ENCODE data around the gene OGFOD2. TPM values are rescaled to one million over a fixed set of nuclear protein-coding genes. Genes with fewer than 3 reads are reported as not detected.

Gene OGFOD2
- total and polyA plus RNA-seq, 2 of the 13 experiments (the other 11 are each of a cell fraction or from before 2014, with no cell fraction given): 13.2 to 14.6 TPM

- TF ChIP-seq, protein P1, sequence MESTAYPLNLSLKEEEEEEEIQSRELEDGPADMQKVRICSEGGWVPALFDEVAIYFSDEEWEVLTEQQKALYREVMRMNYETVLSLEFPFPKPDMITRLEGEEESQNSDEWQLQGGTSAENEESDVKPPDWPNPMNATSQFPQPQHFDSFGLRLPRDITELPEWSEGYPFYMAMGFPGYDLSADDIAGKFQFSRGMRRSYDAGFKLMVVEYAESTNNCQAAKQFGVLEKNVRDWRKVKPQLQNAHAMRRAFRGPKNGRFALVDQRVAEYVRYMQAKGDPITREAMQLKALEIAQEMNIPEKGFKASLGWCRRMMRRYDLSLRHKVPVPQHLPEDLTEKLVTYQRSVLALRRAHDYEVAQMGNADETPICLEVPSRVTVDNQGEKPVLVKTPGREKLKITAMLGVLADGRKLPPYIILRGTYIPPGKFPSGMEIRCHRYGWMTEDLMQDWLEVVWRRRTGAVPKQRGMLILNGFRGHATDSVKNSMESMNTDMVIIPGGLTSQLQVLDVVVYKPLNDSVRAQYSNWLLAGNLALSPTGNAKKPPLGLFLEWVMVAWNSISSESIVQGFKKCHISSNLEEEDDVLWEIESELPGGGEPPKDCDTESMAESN (CRISPR knock-in tag; conservative IDR thresholded peaks at IDR 0.05): no peak; the same call in 1 of the 2 replicates
- peak; percentile 24; the same call in 1 of the 2 replicates for TF ChIP-seq RCOR2 (CRISPR knock-in tag; IDR thresholded peaks at IDR 0.05)
- TF ChIP-seq ERF (CRISPR knock-in tag; IDR thresholded peaks at IDR 0.05): peak; percentile 88; the same call in 1 of the 2 replicates
- TF ChIP-seq TFDP2 (CRISPR knock-in tag; IDR thresholded peaks at IDR 0.05): peak; percentile 68
- TF ChIP-seq TEAD2 (CRISPR knock-in tag; IDR thresholded peaks at IDR 0.05): no peak
- TF ChIP-seq ZNF770 (CRISPR knock-in tag; IDR thresholded peaks at IDR 0.05): no peak
- no peak for TF ChIP-seq ZBTB26 (CRISPR knock-in tag; IDR thresholded peaks at IDR 0.05; ENCODE audit: borderline replicate concordance)
- peak; percentile 22; the same call in 1 of the 2 replicates for TF ChIP-seq FOXK1 (CRISPR knock-in tag; IDR thresholded peaks at IDR 0.05; ENCODE audit: borderline replicate concordance, low read depth)
- TF ChIP-seq GMEB2 (CRISPR knock-in tag; IDR thresholded peaks at IDR 0.05; ENCODE audit: low read depth): no peak
- TF ChIP-seq ZNF354B (CRISPR knock-in tag; IDR thresholded peaks at IDR 0.05): peak; percentile 71; the same call in 1 of the 2 replicates
- TF ChIP-seq IKZF4 (CRISPR knock-in tag; IDR thresholded peaks at IDR 0.05; ENCODE audit: borderline replicate concordance, low read depth, not compliant biosample characterization): peak; percentile 31
- TF ChIP-seq ZNF580 (CRISPR knock-in tag; IDR thresholded peaks at IDR 0.05; ENCODE audit: borderline replicate concordance, low read depth): peak; percentile 82; the same call in 1 of the 2 replicates
- TF ChIP-seq, protein P2, sequence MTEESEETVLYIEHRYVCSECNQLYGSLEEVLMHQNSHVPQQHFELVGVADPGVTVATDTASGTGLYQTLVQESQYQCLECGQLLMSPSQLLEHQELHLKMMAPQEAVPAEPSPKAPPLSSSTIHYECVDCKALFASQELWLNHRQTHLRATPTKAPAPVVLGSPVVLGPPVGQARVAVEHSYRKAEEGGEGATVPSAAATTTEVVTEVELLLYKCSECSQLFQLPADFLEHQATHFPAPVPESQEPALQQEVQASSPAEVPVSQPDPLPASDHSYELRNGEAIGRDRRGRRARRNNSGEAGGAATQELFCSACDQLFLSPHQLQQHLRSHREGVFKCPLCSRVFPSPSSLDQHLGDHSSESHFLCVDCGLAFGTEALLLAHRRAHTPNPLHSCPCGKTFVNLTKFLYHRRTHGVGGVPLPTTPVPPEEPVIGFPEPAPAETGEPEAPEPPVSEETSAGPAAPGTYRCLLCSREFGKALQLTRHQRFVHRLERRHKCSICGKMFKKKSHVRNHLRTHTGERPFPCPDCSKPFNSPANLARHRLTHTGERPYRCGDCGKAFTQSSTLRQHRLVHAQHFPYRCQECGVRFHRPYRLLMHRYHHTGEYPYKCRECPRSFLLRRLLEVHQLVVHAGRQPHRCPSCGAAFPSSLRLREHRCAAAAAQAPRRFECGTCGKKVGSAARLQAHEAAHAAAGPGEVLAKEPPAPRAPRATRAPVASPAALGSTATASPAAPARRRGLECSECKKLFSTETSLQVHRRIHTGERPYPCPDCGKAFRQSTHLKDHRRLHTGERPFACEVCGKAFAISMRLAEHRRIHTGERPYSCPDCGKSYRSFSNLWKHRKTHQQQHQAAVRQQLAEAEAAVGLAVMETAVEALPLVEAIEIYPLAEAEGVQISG (CRISPR knock-in tag; IDR thresholded peaks at IDR 0.05): peak; percentile 78
- TF ChIP-seq REPIN1 (CRISPR knock-in tag; IDR thresholded peaks at IDR 0.05; ENCODE audit: borderline replicate concordance, low read depth): peak; percentile 87
- peak; percentile 85 for TF ChIP-seq PHF21A (CRISPR knock-in tag; IDR thresholded peaks at IDR 0.05)
- TF ChIP-seq MAX (IDR thresholded peaks at IDR 0.05): peak; percentile 96
Measured at GRCh38 chr12:122984612-122985337, 9.7 kb downstream of the OGFOD2 start (continued).

All from HepG2 (cell line).